Endodermal cell (in vitro differentiated cells): ENCODE results near the gene CACNA1H. TPM values are rescaled to one million over a fixed set of nuclear protein-coding genes. Genes with fewer than 3 reads are reported as not detected.

Experiments
- DNase-seq: peaks from one replicate; pipeline ENCODE4 v3.0.0-alpha.2; 2017
- H3K27ac ChIP-seq: 2 replicates; pipeline ENCODE4 v1.5.1; 2013; ENCODE audit warnings: mild to moderate bottlenecking, low read depth, low read length, moderate library complexity
- H3K27me3 ChIP-seq: 2 replicates; pipeline ENCODE4 v1.6.1; 2013; ENCODE audit warnings: mild to moderate bottlenecking, low read length, moderate library complexity; ENCODE audit not compliant: insufficient read depth, control insufficient read depth, poor library complexity, severe bottlenecking
- H3K36me3 ChIP-seq: 2 replicates; pipeline ENCODE4 v1.7.0; 2013; ENCODE audit warnings: mild to moderate bottlenecking, low read length, moderate library complexity; ENCODE audit not compliant: control insufficient read depth, insufficient read depth
- H3K4me1 ChIP-seq: one replicate; pipeline ENCODE4 v1.7.0; 2013; ENCODE audit warnings: low read length; ENCODE audit not compliant: control insufficient read depth, insufficient read depth
- H3K4me3 ChIP-seq: 2 replicates; pipeline ENCODE4 v1.5.1; 2013; ENCODE audit warnings: mild to moderate bottlenecking, low read length, moderate library complexity
- H3K9ac ChIP-seq: 2 replicates; pipeline ENCODE4 v1.6.1; 2013; ENCODE audit warnings: mild to moderate bottlenecking, low read length, moderate library complexity; ENCODE audit not compliant: poor library complexity, severe bottlenecking; ENCODE audit errors: extremely low read depth
- H3K9me3 ChIP-seq: 2 replicates; pipeline ENCODE4 v1.6.1; 2013; ENCODE audit warnings: mild to moderate bottlenecking, low read length, moderate library complexity; ENCODE audit not compliant: control insufficient read depth
- H3K27ac Mint-ChIP-seq: 2 replicates; pipeline ENCODE4 v1.8.0; 2020; ENCODE audit warnings: mixed read lengths
- H3K27me3 Mint-ChIP-seq: 2 replicates; pipeline ENCODE4 v1.8.0; 2021; ENCODE audit warnings: mild to moderate bottlenecking, mixed read lengths; ENCODE audit not compliant: insufficient read depth
- H3K36me3 Mint-ChIP-seq: 2 replicates; pipeline ENCODE4 v1.8.0; 2020; ENCODE audit warnings: low read depth, mixed read lengths
- H3K4me1 Mint-ChIP-seq: 2 replicates; pipeline ENCODE4 v1.8.0; 2020; ENCODE audit warnings: mixed read lengths
- H3K4me3 Mint-ChIP-seq: 2 replicates; pipeline ENCODE4 v1.8.0; 2020; ENCODE audit warnings: mild to moderate bottlenecking, moderate library complexity, mixed read lengths
- H3K9me3 Mint-ChIP-seq: 2 replicates; pipeline ENCODE4 v1.8.0; 2020; ENCODE audit warnings: mild to moderate bottlenecking, mixed read lengths
- WGBS, 2 experiments: methylation state at CpG; one replicate each; pipeline versions ENCODE4 v1.1.5 to v1.1.7; 2013; ENCODE audit warnings: missing lambda C conversion rate in 2 of 2, mixed read lengths in 1 of 2; ENCODE audit not compliant: insufficient coverage in 1 of 2, insufficient read length in 1 of 2; 5-methylcytosine and 5-hydroxymethylcytosine counted together
- total RNA-seq, 2 donors: library from RNA; stranded (reverse); fragmentation: NEBNext Ultra II Directional in 1 of 2; extraction: Animal tissue kit (Norgen Biotek cat#: 25700) in 1 of 2; gene quantifications; 2 replicates in 1 of 2; 3 replicates in 1 of 2; pipeline ENCODE4 v1.2.1, GENCODE V29; 2021
- TF ChIP-seq, protein P1 (sequence below): fragments of 200-600 bp; sonication (generic); conservative IDR thresholded peaks from 2 replicates; pipeline ENCODE4 v1.5.0; 2021; ENCODE audit warnings: antibody characterized with exemption, mild to moderate bottlenecking

The CACNA1H gene
- total RNA-seq, 2 donors from 2014 or later: 31.6 to 45.0 TPM

DNA sequence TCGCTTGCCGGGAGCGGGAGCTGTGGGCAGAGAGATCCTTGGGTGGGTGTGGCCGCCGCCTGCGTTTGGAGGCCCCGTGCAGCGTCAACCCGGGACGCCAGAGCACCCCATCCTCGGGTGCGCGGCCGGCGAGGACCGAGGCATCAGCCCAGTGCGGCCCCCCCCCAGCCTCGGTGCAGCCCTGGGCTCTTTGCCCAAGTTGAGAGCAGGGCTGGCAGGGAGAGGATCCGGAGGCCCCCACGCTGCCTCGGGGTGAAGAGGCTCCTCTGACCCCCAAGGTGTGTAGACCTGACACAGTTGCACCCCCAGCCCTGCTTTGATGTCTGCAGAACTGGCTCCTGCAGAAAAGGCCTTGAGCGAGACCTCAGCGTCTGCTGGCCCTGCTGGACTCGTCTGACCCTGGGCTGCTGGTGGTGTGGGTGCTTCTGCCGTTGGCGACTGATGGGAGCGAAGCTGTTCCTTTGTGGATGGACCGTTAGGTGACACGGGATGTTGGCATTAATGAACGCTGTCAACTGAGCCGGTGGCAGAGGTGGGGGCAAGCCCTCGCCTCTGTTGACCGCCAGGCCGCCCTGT is 8.0 kb downstream of the CACNA1H start:
- Mint-ChIP-seq H3K4me1 (no peaks in the 10 kb centered on the region), H3K36me3 (no peaks in the 10 kb centered on the region), H3K9me3 (no peaks in the 10 kb centered on the region), H3K4me3 (no peak overlapping the region), H3K27me3 (no peaks in the 10 kb centered on the region), H3K27ac (no peak overlapping the region)
- no peaks in the 10 kb centered on the region for H3K36me3 ChIP-seq
- no peaks in the 10 kb centered on the region for H3K4me1 ChIP-seq
- H3K27me3 ChIP-seq: no peaks in the 10 kb centered on the region
- 94 to 96% methylated on average over 28 to 34 of the region's 34 CpGs for WGBS, 2 experiments
- no peak overlapping the region for H3K9ac ChIP-seq
- H3K27ac ChIP-seq: no peak overlapping the region
- TF ChIP-seq, protein P1, sequence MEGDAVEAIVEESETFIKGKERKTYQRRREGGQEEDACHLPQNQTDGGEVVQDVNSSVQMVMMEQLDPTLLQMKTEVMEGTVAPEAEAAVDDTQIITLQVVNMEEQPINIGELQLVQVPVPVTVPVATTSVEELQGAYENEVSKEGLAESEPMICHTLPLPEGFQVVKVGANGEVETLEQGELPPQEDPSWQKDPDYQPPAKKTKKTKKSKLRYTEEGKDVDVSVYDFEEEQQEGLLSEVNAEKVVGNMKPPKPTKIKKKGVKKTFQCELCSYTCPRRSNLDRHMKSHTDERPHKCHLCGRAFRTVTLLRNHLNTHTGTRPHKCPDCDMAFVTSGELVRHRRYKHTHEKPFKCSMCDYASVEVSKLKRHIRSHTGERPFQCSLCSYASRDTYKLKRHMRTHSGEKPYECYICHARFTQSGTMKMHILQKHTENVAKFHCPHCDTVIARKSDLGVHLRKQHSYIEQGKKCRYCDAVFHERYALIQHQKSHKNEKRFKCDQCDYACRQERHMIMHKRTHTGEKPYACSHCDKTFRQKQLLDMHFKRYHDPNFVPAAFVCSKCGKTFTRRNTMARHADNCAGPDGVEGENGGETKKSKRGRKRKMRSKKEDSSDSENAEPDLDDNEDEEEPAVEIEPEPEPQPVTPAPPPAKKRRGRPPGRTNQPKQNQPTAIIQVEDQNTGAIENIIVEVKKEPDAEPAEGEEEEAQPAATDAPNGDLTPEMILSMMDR: no peak
- H3K9me3 ChIP-seq: no peaks in the 10 kb centered on the region
- no peak overlapping the region for H3K4me3 ChIP-seq
- DNase-seq: no peak

DNA sequence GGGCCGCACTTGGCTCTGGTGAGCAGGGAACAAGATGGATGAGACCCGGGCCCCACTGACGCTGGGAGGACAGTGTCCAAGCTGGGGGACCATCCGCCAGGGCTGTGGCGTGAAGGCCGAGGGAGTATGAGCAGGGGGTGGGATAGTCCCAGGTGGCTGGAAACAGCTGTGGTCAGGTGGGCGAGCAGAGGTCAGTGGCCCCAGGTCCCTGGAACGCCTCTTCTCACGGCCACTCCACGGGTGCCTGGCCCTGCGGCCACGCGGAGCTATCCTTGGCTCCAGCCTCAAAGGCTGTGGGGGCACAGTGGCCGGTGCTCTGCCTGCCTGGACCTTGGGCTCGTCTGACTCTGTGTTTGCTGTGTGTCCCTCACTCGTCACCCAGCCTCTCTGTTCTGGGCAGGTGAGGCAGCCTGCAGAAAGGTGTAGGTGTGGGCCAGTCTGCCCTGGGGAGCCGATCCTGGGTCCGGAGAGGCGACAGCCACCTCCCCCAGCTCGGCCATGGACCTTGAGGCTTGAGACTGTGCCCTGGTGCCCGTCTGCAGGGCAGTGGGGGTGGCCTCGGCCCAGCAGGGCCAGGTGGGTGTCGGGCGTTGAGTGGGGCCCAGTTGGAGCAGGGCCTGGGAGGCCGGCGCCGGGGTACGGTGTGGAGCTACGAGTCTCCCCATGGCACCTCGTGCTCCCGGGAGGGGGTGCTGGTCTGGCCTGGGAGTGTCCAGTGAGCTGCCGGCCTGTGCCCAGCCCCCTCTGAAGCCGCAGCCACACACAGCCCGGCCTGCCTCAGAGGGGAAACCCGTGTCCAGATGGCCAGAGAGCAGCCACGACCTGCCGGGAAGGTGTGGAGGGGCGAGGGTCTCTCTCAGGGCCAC is 10.0 kb downstream of the CACNA1H start:
- H3K4me1 ChIP-seq: no peaks in the 10 kb centered on the region
- Mint-ChIP-seq H3K27me3 (no peaks in the 10 kb centered on the region), H3K4me1 (no peaks in the 10 kb centered on the region), H3K36me3 (no peaks in the 10 kb centered on the region), H3K9me3 (no peaks in the 10 kb centered on the region), H3K4me3 (no peak overlapping the region), H3K27ac (no peak overlapping the region)
- DNase-seq: no peak
- no peak overlapping the region for H3K4me3 ChIP-seq
- no peak overlapping the region for H3K9ac ChIP-seq
- H3K36me3 ChIP-seq: no peaks in the 10 kb centered on the region
- no peaks in the 10 kb centered on the region for H3K27me3 ChIP-seq
- WGBS, 2 experiments: 89 to 91% methylated on average over 13 to 38 of the region's 38 CpGs
- TF ChIP-seq, protein P1: no peak
- no peaks in the 10 kb centered on the region for H3K9me3 ChIP-seq
- no peak overlapping the region for H3K27ac ChIP-seq

DNA sequence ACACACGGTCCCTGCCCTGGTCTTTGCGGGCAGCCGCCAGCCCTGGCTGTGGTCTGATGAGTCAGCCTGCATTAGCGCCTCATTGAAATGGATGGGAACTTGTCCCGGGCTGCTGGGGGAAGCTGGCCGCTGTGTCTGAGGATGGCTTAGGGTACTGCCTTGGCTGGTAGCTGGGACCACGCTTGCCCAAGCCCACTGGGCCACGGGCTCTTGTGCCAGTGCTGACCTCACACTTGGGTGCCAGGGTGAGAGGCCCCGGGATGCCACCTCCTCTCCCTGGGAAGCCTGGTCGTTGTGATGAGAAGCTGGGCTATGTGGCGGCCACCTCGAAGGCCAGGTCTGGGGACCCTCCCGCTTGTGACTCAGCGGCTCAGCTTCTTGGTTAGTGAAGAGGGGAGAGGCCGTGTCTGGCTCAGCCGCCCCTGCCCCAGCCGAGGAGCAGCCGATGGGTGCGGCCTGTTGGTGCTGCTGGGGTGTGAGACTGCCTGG is 10.7 kb downstream of the CACNA1H start:
- H3K27me3 ChIP-seq: no peaks in the 10 kb centered on the region
- Mint-ChIP-seq H3K4me1 (no peaks in the 10 kb centered on the region), H3K36me3 (no peaks in the 10 kb centered on the region), H3K4me3 (no peak overlapping the region), H3K9me3 (no peaks in the 10 kb centered on the region), H3K27me3 (no peaks in the 10 kb centered on the region), H3K27ac (no peak overlapping the region)
- 56 to 76% methylated on average over 9 to 19 of the region's 19 CpGs for WGBS, 2 experiments
- H3K27ac ChIP-seq: no peak overlapping the region
- H3K36me3 ChIP-seq: no peaks in the 10 kb centered on the region
- H3K4me1 ChIP-seq: no peaks in the 10 kb centered on the region
- no peak overlapping the region for H3K9ac ChIP-seq
- DNase-seq: peak; percentile 92
- TF ChIP-seq, protein P1: no peak
- no peak overlapping the region for H3K4me3 ChIP-seq
- no peaks in the 10 kb centered on the region for H3K9me3 ChIP-seq
